WTC11 (cell line): ENCODE measurements around the gene RIMS4. TPM values are rescaled to one million over a fixed set of nuclear protein-coding genes. Genes with fewer than 3 reads are reported as not detected.

Source experiments
- ATAC-seq: fragments of 200-7000 bp; cut with Tn5 transposase; 2 replicates; pipeline ENCODE4 v1.10.0; 2021; ENCODE audit warnings: mild to moderate bottlenecking, moderate library complexity
- CTCF ChIA-PET: fragments of 300-600 bp; sonication (Branson Sonifier 250); formaldehyde crosslinking; loops from one replicate; lab custom pipeline; 2021; ENCODE audit warnings: antibody characterized with exemption; lab: Charles Lee
- POLR2A ChIA-PET: fragments of 350-600 bp; sonication (Branson Sonifier 250); formaldehyde crosslinking; loops from one replicate; lab custom pipeline; 2021; ENCODE audit warnings: antibody characterized with exemption; lab: Charles Lee
- DNase-seq: peaks from one replicate; pipeline ENCODE4 v3.0.0; 2021; ENCODE audit warnings: low spot score
- H3K27ac Mint-ChIP-seq: 2 replicates; pipeline ENCODE4 v1.8.0; 2021; ENCODE audit warnings: mixed read lengths
- H3K27me3 Mint-ChIP-seq: 2 replicates; pipeline ENCODE4 v1.8.0; 2021; ENCODE audit warnings: low read depth, mild to moderate bottlenecking, moderate library complexity, mixed read lengths
- H3K36me3 Mint-ChIP-seq: 2 replicates; pipeline ENCODE4 v1.8.0; 2021; ENCODE audit warnings: mixed read lengths
- H3K4me1 Mint-ChIP-seq: 2 replicates; pipeline ENCODE4 v1.8.0; 2022; ENCODE audit warnings: mixed read lengths
- H3K4me3 Mint-ChIP-seq: 2 replicates; pipeline ENCODE4 v1.8.0; 2021; ENCODE audit warnings: mild to moderate bottlenecking, moderate library complexity, mixed read lengths
- H3K9me3 Mint-ChIP-seq: 2 replicates; pipeline ENCODE4 v1.8.0; 2021; ENCODE audit warnings: mixed read lengths
- AFF4 ChIP-seq: sonication (generic); formaldehyde crosslinking; IDR thresholded peaks from 2 replicates; pipeline ENCODE4 v1.8.1; 2023; ENCODE audit warnings: mild to moderate bottlenecking, missing genetic modification reagents, borderline replicate concordance
- ATF1 ChIP-seq: sonication (generic); formaldehyde crosslinking; IDR thresholded peaks from 2 replicates; pipeline ENCODE4 v1.8.1; 2023; ENCODE audit warnings: mild to moderate bottlenecking, moderate library complexity, missing genetic modification reagents
- CBFB ChIP-seq: sonication (generic); formaldehyde crosslinking; IDR thresholded peaks from 2 replicates; pipeline ENCODE4 v1.8.1; 2022; ENCODE audit warnings: mild to moderate bottlenecking, low read depth, missing genetic modification reagents
- CREM ChIP-seq: sonication (generic); formaldehyde crosslinking; IDR thresholded peaks from 2 replicates; pipeline ENCODE4 v1.8.1; 2022; ENCODE audit warnings: mild to moderate bottlenecking, missing genetic modification reagents, moderate library complexity
- E2F4 ChIP-seq: sonication (generic); formaldehyde crosslinking; IDR thresholded peaks from 2 replicates; pipeline ENCODE4 v1.8.1; 2022; ENCODE audit warnings: low read depth, mild to moderate bottlenecking, moderate library complexity, missing genetic modification reagents, borderline replicate concordance
- ESRRA ChIP-seq: sonication (generic); formaldehyde crosslinking; IDR thresholded peaks from 2 replicates; pipeline ENCODE4 v1.8.1; 2022; ENCODE audit warnings: mild to moderate bottlenecking, missing genetic modification reagents, borderline replicate concordance
- JAZF1 ChIP-seq: fragments of 250-450 bp; sonication (Bioruptor Pico); IDR thresholded peaks from 2 replicates; pipeline ENCODE4 v1.9.0; 2021; ENCODE audit warnings: moderate library complexity, mild to moderate bottlenecking, inconsistent platforms
- MAX ChIP-seq: sonication (generic); formaldehyde crosslinking; IDR thresholded peaks from 2 replicates; pipeline ENCODE4 v1.8.0; 2022; ENCODE audit warnings: mild to moderate bottlenecking, missing genetic modification reagents
- MYBL2 ChIP-seq: sonication (generic); formaldehyde crosslinking; IDR thresholded peaks from 2 replicates; pipeline ENCODE4 v1.8.1; 2023; ENCODE audit warnings: mild to moderate bottlenecking, moderate library complexity, missing genetic modification reagents
- NFATC4 ChIP-seq: fragments of 250-450 bp; sonication (Bioruptor Pico); IDR thresholded peaks from 2 replicates; pipeline ENCODE4 v1.9.0; 2021; ENCODE audit warnings: mild to moderate bottlenecking
- NFE2L1 ChIP-seq: sonication (generic); formaldehyde crosslinking; IDR thresholded peaks from 2 replicates; pipeline ENCODE4 v1.8.1; 2023; ENCODE audit warnings: missing genetic modification reagents
- NFYB ChIP-seq: sonication (generic); formaldehyde crosslinking; conservative IDR thresholded peaks from 2 replicates; pipeline ENCODE4 v1.8.0; 2022; ENCODE audit warnings: low read depth, missing genetic modification reagents
- NR2C2 ChIP-seq: sonication (generic); formaldehyde crosslinking; IDR thresholded peaks from 2 replicates; pipeline ENCODE4 v1.8.0; 2022; ENCODE audit warnings: mild to moderate bottlenecking, missing genetic modification reagents
- PRRX2 ChIP-seq: fragments of 250-450 bp; sonication (Bioruptor Pico); IDR thresholded peaks from 2 replicates; pipeline ENCODE4 v1.8.0; 2021; ENCODE audit warnings: mild to moderate bottlenecking
- TEAD4 ChIP-seq: sonication (generic); formaldehyde crosslinking; IDR thresholded peaks from 2 replicates; pipeline ENCODE4 v1.8.0; 2022; ENCODE audit warnings: mild to moderate bottlenecking, missing genetic modification reagents
- USF1 ChIP-seq: sonication (generic); formaldehyde crosslinking; IDR thresholded peaks from 2 replicates; pipeline ENCODE4 v1.8.0; 2022; ENCODE audit warnings: mild to moderate bottlenecking, missing genetic modification reagents
- ZNF219 ChIP-seq: sonication (generic); formaldehyde crosslinking; IDR thresholded peaks from 2 replicates; pipeline ENCODE4 v1.8.0; 2023; ENCODE audit warnings: missing genetic modification reagents, mild to moderate bottlenecking, borderline replicate concordance
- ZNF416 ChIP-seq: fragments of 250-450 bp; sonication (Bioruptor Pico); IDR thresholded peaks from 2 replicates; pipeline ENCODE4 v1.9.0; 2021; ENCODE audit warnings: mild to moderate bottlenecking, inconsistent platforms
- ZSCAN18 ChIP-seq: fragments of 250-450 bp; sonication (Bioruptor Pico); IDR thresholded peaks from 2 replicates; pipeline ENCODE4 v2.1.2; 2022; ENCODE audit warnings: mild to moderate bottlenecking, moderate library complexity
- total RNA-seq: library from RNA; stranded (reverse); gene quantifications from 3 replicates; pipeline ENCODE4 v1.2.3, GENCODE V29; 2021

Gene RIMS4
- total RNA-seq, 1 experiment from 2014 or later: 24.8 TPM

- TF ChIP-seq PRRX2 (CRISPR knock-in tag): no peak
- TF ChIP-seq JAZF1 (CRISPR knock-in tag): no peak
- TF ChIP-seq NFYB (CRISPR knock-in tag): peak; percentile 14; the same call in 1 of the 2 replicates
Measured at GRCh38 chr20:44856856-44857448, 46.6 kb upstream of the RIMS4 start (continued).

GRCh38 chr20:44856442-44856841 lies 46.1 kb upstream of the RIMS4 start:
- ATAC-seq (no peak), DNase-seq (no peak)
- H3K4me1 Mint-ChIP-seq: peaks cover 4% of the 10 kb centered on the region
- TF ChIP-seq ZNF219: no peak
- no peaks in the 10 kb centered on the region for H3K36me3 Mint-ChIP-seq
- no peak overlapping the region for H3K27ac Mint-ChIP-seq
- no peaks in the 10 kb centered on the region for H3K27me3 Mint-ChIP-seq
- CTCF ChIA-PET: interaction anchor here (0.6 to 1.0 kb wide), 2 partner anchors 10 to 109 kb away, joined by 3 read pairs; no protein-coding TSS in a partner anchor
- POLR2A ChIA-PET: no interaction called here
- H3K9me3 Mint-ChIP-seq: peaks cover 11% of the 10 kb centered on the region
- no peak overlapping the region for H3K4me3 Mint-ChIP-seq

- ChIA-PET CTCF (interaction anchor here (1.0 to 1.1 kb wide), 2 partner anchors 17 to 66 kb away, joined by 3 to 10 read pairs; no protein-coding TSS in a partner anchor), POLR2A (no interaction called here)
- no peak for TF ChIP-seq ZSCAN18
- no peak for TF ChIP-seq CREM (CRISPR knock-in tag)
- TF ChIP-seq NFATC4 (CRISPR knock-in tag): no peak
- TF ChIP-seq CBFB (CRISPR knock-in tag): no peak
- TF ChIP-seq E2F4 (CRISPR knock-in tag): no peak
- TF ChIP-seq ZNF219: no peak
- TF ChIP-seq MAX (CRISPR knock-in tag): no peak
- TF ChIP-seq NFE2L1 (CRISPR knock-in tag): no peak
- TF ChIP-seq NR2C2: no peak
- no peak for TF ChIP-seq ESRRA (CRISPR knock-in tag)
- TF ChIP-seq ATF1: no peak
- TF ChIP-seq ZNF416 (CRISPR knock-in tag): no peak
- ATAC-seq (peak; percentile 83), DNase-seq (no peak)
- H3K4me3 Mint-ChIP-seq: no peak overlapping the region
- peaks cover under 1% of the 10 kb centered on the region; the same call in 1 of the 2 replicates for H3K27me3 Mint-ChIP-seq
- H3K4me1 Mint-ChIP-seq: peaks cover 19% of the 10 kb centered on the region
- H3K9me3 Mint-ChIP-seq: peaks cover 13% of the 10 kb centered on the region
- no peaks in the 10 kb centered on the region for H3K36me3 Mint-ChIP-seq
- H3K27ac Mint-ChIP-seq: peak overlapping the region; percentile 18; the same call in 1 of the 2 replicates
Measured at GRCh38 chr20:44851545-44851944, 41.2 kb upstream of the RIMS4 start.

GRCh38 chr20:44850837-44851236 lies 40.5 kb upstream of the RIMS4 start:
- Mint-ChIP-seq H3K27ac (no peak overlapping the region), H3K27me3 (peaks cover 3% of the 10 kb centered on the region; the same call in 1 of the 2 replicates), H3K36me3 (no peaks in the 10 kb centered on the region), H3K4me1 (peaks cover 19% of the 10 kb centered on the region), H3K4me3 (no peak overlapping the region), H3K9me3 (peaks cover 11% of the 10 kb centered on the region)
- ATAC-seq: no peak
- no peak for DNase-seq
- no peak for TF ChIP-seq MYBL2 (CRISPR knock-in tag)
- no peak for TF ChIP-seq ATF1
- no peak for TF ChIP-seq TEAD4 (CRISPR knock-in tag)
- no peak for TF ChIP-seq AFF4 (CRISPR knock-in tag)
- no peak for TF ChIP-seq ZSCAN18
- TF ChIP-seq USF1 (CRISPR knock-in tag): no peak
- CTCF ChIA-PET: interaction anchor here (1.0 to 1.3 kb wide), 3 partner anchors 10 to 103 kb away, joined by 3 to 6 read pairs (median 5); no protein-coding TSS in a partner anchor
- POLR2A ChIA-PET: no interaction called here
